ENCODE results near the gene PSMG3.
A peak's percentile ranks its signal among the peaks of the same experiment; 100 is the strongest.

Gene PSMG3

GRCh38 chr7:1561036-1561940 is 8.5 kb downstream of the PSMG3 start:
- no peaks in the 10 kb centered on the region for H3K9me3 Mint-ChIP-seq
- H3K36me3 Mint-ChIP-seq (ENCODE audit: low read depth) = no peaks in the 10 kb centered on the region
- H3K4me3 Mint-ChIP-seq = no peak overlapping the region
- H3K4me1 Mint-ChIP-seq = peaks cover 39% of the 10 kb centered on the region
- H3K27ac Mint-ChIP-seq = peak overlapping the region; percentile 79
- DNase-seq = no peak
- TF ChIP-seq CTCF (IDR thresholded peaks at IDR 0.05) = no peak
- peaks cover 3% of the 10 kb centered on the region for H3K27me3 Mint-ChIP-seq (ENCODE audit: low read depth, poor library complexity)

- H3K27me3 Mint-ChIP-seq (ENCODE audit: low read depth, poor library complexity) = no peaks in the 10 kb centered on the region
- no peak overlapping the region for H3K4me3 Mint-ChIP-seq
- H3K27ac Mint-ChIP-seq = no peak overlapping the region
- DNase-seq = no peak
- TF ChIP-seq CTCF (IDR thresholded peaks at IDR 0.05) = no peak
- H3K9me3 Mint-ChIP-seq = no peaks in the 10 kb centered on the region
- H3K4me1 Mint-ChIP-seq = peaks cover 40% of the 10 kb centered on the region
- no peaks in the 10 kb centered on the region for H3K36me3 Mint-ChIP-seq (ENCODE audit: low read depth)
These were observed 9.2 kb downstream of the PSMG3 start for GRCh38 chr7:1560620-1561031.

GRCh38 chr7:1559626-1560590 is 9.9 kb downstream of the PSMG3 start:
- H3K4me1 Mint-ChIP-seq = peaks cover 44% of the 10 kb centered on the region
- no peak overlapping the region for H3K27ac Mint-ChIP-seq
- no peak for TF ChIP-seq CTCF (IDR thresholded peaks at IDR 0.05)
- H3K27me3 Mint-ChIP-seq (ENCODE audit: low read depth, poor library complexity) = no peaks in the 10 kb centered on the region
- no peak overlapping the region for H3K4me3 Mint-ChIP-seq
- H3K9me3 Mint-ChIP-seq = no peaks in the 10 kb centered on the region
- H3K36me3 Mint-ChIP-seq (ENCODE audit: low read depth) = no peaks in the 10 kb centered on the region
- DNase-seq = no peak

GRCh38 chr7:1558841-1559625 is 10.8 kb downstream of the PSMG3 start:
- Mint-ChIP-seq H3K27me3 (ENCODE audit: low read depth, poor library complexity) (no peaks in the 10 kb centered on the region), H3K4me1 (peaks cover 47% of the 10 kb centered on the region), H3K27ac (no peak overlapping the region), H3K4me3 (no peak overlapping the region), H3K9me3 (no peaks in the 10 kb centered on the region), H3K36me3 (ENCODE audit: low read depth) (no peaks in the 10 kb centered on the region)
- DNase-seq = no peak
- no peak for TF ChIP-seq CTCF (IDR thresholded peaks at IDR 0.05)

- no peaks in the 10 kb centered on the region for H3K36me3 Mint-ChIP-seq (ENCODE audit: low read depth)
- H3K27ac Mint-ChIP-seq = no peak overlapping the region
- no peak for TF ChIP-seq CTCF (IDR thresholded peaks at IDR 0.05)
- H3K9me3 Mint-ChIP-seq = no peaks in the 10 kb centered on the region
- no peak overlapping the region for H3K4me3 Mint-ChIP-seq
- DNase-seq = no peak
- no peaks in the 10 kb centered on the region for H3K27me3 Mint-ChIP-seq (ENCODE audit: low read depth, poor library complexity)
- H3K4me1 Mint-ChIP-seq = peaks cover 47% of the 10 kb centered on the region
These were observed 11.5 kb downstream of the PSMG3 start for GRCh38 chr7:1558181-1558811.

Measured in nephron progenitor cell (in vitro differentiated cells).